NCI-H2227 treated with DMSO at 0.1 percent for 48 hours (cell line): Measurements from ENCODE around the gene TUBGCP2.
"Not testable (repeated sequence)": the region's sequence is repeated elsewhere in the genome, so short reads cannot be mapped to it uniquely, and the experiment has no call there.

ENCODE experiments used
- DNase-seq: peaks from one replicate; lab custom pipeline; 2025; lab: John Stamatoyannopoulos, UW

TUBGCP2 gene

DNA sequence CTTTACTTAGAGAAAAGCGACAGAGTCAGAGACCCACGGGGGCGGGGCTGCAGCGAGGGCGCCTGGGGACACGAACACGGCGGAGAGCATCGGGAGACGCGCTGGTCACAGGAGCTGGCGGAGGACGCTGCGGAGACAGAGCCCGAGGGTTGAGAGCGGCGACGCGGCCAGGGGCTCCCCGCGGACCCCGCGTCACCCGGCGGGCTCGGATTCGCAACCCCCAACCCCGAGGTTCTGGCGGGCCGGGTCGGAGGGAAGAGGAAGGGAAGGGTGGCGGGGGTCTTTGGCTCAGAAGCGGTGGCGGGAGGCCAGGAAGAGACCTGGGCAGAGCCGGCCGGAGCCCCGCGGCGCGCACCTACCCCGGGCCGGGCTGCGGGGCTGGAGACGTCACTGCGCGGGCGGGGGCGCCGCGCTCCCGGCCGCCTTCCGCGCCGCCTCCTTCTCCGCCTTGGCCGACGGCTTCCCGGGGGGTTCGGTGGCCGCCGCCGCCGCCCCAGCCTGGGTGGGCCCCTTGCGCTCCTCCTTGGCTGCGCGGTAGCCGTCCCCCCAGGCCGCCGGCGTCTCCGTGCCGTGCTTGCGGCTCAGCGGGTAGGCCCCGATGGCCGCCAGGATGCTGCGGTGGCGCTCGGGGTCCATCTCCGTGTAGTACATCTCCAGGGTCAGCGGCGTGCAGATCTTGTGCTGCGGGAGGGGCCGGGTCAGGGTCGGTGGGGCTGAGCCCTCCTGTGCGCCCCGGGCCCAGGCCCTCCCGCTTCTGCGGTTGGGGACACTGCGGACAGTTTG is 17.0 kb upstream of the TUBGCP2 start:
- no peak for DNase-seq

- no peak for DNase-seq
Measured at GRCh38 chr10:133324857-133325260, 16.2 kb upstream of the TUBGCP2 start.

GRCh38 chr10:133324198-133324792 is 15.6 kb upstream of the TUBGCP2 start:
- DNase-seq, result peak; percentile 69

DNA sequence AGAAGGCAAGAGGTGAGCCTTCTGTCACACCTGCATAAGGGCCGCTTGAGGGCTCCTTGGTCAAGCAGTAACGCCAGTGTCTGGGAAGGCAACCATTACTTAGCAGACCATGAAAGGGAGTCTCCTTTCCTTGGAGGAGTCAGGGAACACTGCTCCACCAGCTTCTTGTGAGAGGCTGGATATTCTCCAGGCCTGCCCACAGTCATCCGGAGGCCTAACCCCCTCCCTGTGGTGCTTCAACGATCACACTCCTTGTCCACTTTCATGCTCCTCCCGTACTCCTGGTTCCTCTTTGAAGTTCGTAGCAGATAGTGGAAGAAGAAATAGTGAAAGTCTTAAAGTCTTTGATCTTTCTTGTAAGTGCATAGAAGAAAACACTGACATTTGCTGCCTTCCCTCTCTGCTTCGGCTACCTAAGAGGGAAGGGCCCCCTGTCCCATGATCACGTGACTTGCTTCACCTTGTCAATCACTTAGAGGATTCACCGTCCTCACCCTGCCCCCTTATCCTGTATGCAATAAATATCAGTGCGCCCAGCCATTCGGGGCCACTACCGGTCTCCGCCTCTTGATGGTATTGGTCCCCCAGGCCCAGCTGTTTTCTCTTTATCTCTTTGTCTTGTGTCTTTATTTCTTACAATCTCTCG is 13.5 kb upstream of the TUBGCP2 start:
- DNase-seq, result not testable (repeated sequence)

GRCh38 chr10:133320852-133321422 is 12.3 kb upstream of the TUBGCP2 start:
- DNase-seq, result not testable (repeated sequence)

DNA sequence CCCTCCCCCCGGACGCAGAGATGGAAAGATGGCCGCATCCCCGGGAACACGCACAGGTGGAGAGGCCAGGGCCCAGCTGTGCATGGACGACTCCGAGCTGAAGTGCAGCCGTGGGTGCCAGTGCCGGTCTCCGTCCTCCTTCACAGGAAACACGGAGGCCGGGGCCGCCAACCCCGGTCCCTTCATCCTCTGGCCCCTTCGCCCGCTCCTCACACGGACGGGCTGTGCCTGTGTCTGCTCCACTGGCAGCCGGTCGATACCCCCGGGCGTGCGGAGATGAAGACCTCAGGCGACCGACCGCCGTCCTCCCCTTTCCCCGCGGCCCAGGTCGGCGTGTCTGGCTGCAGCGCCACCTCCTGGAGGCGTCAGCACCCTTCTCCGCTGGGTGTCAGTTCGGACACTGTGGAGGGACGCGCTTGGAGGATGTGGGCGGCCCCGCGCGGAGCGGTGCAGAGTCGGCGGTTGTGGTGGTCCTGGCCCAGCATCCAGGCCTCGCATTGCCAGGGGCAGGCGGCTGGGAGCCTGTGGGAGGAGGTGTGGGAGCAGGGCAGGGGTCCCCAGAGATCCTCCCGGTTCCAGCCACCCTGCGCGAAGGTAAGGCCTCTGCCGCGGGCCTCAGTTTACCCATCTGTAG is 9.9 kb upstream of the TUBGCP2 start:
- peak; percentile 37 for DNase-seq

DNA sequence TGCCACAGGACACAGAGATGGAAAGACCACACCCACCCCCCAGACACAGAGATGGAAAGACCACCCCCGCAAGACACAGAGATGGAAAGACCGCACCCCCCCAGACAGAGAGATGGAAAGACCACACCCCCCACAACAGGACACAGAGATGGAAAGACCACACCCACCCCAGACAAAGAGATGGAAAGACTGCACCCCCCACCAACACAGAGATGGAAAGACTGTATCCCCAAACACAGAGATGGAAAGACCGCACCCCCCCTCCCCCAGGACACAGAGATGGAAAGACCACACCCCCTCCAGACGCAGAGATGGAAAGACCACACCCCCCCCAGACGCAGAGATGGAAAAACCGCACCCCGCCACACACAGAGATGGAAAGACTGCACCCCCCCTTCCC is 8.1 kb upstream of the TUBGCP2 start:
- DNase-seq, result no peak

DNA sequence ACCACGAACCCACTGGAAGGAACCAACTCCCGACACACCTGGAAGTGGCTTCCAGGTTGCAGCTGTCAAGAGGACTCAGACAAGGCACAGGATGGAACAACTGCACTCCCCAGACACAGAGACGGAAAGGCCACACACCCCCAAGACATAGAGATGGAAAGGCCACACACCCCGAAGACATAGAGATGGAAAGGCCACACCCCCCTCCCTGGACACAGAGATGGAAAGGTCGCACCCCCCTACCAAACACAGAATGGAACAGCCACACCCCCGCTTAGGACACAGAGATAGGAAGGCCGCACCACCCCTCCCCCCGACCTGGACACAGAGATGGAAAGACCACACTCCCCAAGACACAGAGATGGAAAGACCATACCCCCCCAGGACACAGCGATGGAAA is 7.6 kb upstream of the TUBGCP2 start:
- DNase-seq, result no peak

DNA sequence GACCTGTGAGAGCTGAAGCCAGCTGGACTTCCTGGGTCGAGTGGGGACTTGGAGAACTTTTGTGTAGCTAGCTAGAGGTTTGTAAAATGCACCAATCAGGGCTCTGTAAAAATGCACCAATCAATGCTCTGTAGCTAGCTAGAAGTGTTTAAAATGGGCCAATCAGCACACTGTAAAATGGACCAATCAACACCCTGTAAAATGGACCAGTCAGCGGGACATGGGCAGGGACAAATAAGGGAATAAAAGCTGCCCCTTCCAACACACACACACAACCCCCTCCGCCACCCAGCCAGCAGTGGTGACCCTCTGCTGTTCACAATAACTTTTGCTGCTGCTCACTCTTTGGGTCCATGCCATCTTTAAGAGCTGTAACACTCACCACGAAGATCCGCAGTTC is 7.2 kb upstream of the TUBGCP2 start:
- DNase-seq, result no peak

- no peak for DNase-seq
Measured at GRCh38 chr10:133314911-133315310, 6.2 kb upstream of the TUBGCP2 start.

- no peak for DNase-seq
Measured at GRCh38 chr10:133313192-133313591, 4.5 kb upstream of the TUBGCP2 start.

GRCh38 chr10:133312769-133313145 is 4.1 kb upstream of the TUBGCP2 start:
- DNase-seq, result no peak

DNA sequence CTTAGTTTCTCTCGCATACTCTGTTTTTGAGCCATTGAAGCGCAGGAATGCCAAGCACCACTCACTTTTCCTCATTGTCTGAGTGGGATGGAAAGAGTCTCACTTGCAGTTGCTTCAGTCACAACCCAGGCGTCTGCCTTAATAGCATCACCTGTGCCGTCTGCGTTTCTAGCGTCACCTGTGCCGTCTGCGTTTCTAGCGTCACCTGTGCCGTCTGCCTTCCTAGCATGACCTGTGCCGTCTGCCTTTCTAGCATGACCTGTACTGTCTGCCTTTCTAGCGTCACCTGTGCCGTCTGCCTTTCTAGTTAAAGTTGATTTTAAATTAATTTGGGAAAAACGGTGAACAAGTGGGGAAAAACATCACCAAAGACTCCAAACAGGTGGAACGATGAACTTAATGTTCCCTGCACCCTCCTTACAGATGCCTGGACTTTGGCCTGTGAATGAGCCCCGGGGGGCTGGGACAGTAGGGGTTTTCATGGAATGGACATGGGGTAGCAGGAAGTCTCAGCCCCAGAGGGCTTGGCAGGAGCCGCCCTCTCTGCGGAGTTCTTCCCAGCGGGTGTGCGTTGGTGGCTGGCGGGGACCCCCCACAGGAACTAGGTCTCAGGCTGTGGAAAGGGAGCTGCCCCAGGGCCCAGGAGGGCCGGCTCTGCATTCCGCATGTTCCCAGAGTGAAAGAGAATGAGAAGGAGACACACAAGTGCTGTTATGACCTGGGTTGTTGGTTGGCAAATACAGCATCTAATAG is 3.5 kb upstream of the TUBGCP2 start:
- no peak for DNase-seq

DNA sequence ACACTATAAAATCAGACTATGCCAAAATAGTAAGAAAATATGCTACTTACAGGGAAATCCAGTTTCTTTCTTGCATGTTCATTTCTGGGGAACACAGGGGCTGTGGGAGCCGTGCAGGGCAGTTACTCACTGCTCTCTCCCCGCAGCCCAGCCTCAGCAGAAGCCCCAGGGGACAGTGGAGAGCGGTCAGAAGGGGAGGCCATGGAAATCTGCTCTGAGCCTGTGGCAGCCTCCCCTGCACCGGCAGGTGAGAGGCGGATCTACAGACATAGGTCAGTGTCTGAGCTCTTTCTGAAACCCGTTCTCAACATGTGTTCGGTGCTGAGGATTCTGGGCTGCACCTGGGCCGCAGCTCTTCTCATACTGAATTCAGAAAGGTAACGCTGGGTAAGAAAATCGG is 2.9 kb upstream of the TUBGCP2 start:
- no peak for DNase-seq

- no peak for DNase-seq
Measured at GRCh38 chr10:133310789-133311188, 2.1 kb upstream of the TUBGCP2 start.

GRCh38 chr10:133310399-133310755 is 1.7 kb upstream of the TUBGCP2 start:
- no peak for DNase-seq

DNA sequence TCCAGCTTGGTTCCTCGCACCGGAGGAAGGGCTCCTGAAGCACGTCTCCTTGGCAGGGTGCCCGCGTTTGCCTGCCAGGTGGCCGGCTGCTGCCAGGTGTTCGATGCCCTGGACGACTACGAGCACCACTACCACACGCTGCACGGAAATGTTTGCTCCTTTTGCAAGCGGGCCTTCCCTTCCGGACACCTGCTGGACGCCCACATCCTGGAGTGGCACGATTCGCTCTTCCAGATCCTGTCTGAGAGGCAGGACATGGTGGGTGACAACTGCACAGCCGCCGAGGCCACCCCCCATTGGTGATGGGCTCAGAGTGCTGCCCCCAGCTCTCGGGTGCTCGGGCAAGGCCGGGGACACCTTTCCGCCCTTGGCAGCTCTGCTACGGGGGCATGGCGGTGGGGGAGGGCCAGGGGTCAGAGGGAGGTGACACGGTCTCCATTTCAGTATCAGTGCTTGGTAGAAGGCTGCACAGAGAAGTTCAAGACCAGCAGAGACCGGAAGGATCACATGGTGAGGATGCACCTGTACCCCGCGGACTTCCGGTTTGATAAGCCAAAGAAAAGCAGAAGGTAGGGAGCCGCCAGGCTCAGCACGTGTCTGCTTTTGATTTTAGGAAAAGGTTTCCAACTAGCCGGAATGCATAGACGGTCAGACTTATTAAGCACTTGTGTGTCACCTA is 1.2 kb upstream of the TUBGCP2 start:
- DNase-seq, result no peak

- DNase-seq, result peak; percentile 65
Measured at GRCh38 chr10:133309100-133309719, 538 bp upstream of the TUBGCP2 start.

- DNase-seq, result peak; percentile 49
Measured at GRCh38 chr10:133307776-133308420, 774 bp downstream of the TUBGCP2 start.

DNA sequence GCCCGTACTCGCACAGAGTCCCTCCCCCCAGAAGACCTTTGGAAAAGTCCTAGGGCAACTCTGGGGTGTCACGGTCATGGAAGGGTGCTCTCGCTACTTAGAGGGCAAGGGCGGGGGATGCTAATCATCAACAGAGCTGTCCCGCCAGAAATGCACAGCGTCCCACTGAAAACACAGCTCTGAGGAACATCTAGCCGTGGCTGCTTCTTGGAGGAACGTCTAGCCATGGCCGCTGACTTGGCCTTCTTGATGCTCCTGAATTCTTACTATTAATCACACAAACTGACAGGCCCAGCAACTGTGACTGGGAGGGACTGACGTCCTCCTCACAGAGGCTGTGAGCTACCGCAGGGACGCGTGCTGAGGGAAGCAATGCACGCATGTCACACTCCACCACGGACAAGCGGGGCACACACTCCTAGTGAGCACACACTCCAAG is 1.7 kb downstream of the TUBGCP2 start:
- DNase-seq, result no peak
